Astrocyte of the spinal cord (primary cell): ENCODE data around the gene NEUROD4.

ENCODE experiments used
- DNase-seq: peaks from one replicate; pipeline ENCODE4 v3.0.0; 2011; ENCODE audit warnings: low read depth, low spot score
- H3K4me3 ChIP-seq: 2 replicates; pipeline ENCODE4 v1.5.1; 2011; ENCODE audit warnings: low read depth, mild to moderate bottlenecking, low read length, moderate library complexity
- CTCF ChIP-seq: IDR thresholded peaks from 2 replicates; pipeline ENCODE4 v1.5.1; 2012; ENCODE audit warnings: low read depth, mild to moderate bottlenecking, low read length, inconsistent platforms
- in situ Hi-C: cut with HindIII; loops from 2 replicates; pipeline ENCODE4 v1.10.0; 2017; ENCODE audit warnings: low sequenced_read_pairs

The NEUROD4 gene

GRCh38 chr12:55041345-55042055 is 21.7 kb downstream of the NEUROD4 start:
- H3K4me3 ChIP-seq, result no peak overlapping the region
- in situ Hi-C loops, result no loop called here
- no peak for DNase-seq
- TF ChIP-seq CTCF, result no peak

GRCh38 chr12:55043542-55043941 is 23.8 kb downstream of the NEUROD4 start:
- no peak overlapping the region for H3K4me3 ChIP-seq
- TF ChIP-seq CTCF, result no peak
- no peak for DNase-seq
- in situ Hi-C loops, result no loop called here

- no peak for TF ChIP-seq CTCF
- DNase-seq, result no peak
- no peak overlapping the region for H3K4me3 ChIP-seq
- in situ Hi-C loops, result no loop called here
These were observed 24.4 kb downstream of the NEUROD4 start for GRCh38 chr12:55044135-55044534.

GRCh38 chr12:55049676-55050075 is 29.9 kb downstream of the NEUROD4 start:
- no peak overlapping the region for H3K4me3 ChIP-seq
- DNase-seq, result no peak
- in situ Hi-C loops, result no loop called here
- no peak for TF ChIP-seq CTCF

GRCh38 chr12:55051197-55051947 is 31.6 kb downstream of the NEUROD4 start:
- H3K4me3 ChIP-seq, result no peak overlapping the region
- in situ Hi-C loops, result no loop called here
- no peak for DNase-seq
- TF ChIP-seq CTCF, result no peak

- in situ Hi-C loops, result no loop called here
- no peak overlapping the region for H3K4me3 ChIP-seq
- TF ChIP-seq CTCF, result no peak
- no peak for DNase-seq
These were observed 37.7 kb downstream of the NEUROD4 start for GRCh38 chr12:55057481-55057880.
